ENCODE measurements around the gene OR6C68.
"Not testable (repeated sequence)": the region's sequence is repeated elsewhere in the genome, so short reads cannot be mapped to it uniquely, and the experiment has no call there.

Gene OR6C68

GRCh38 chr12:55492078-55492477 lies at the start of gene OR6C68:
TSS of gene OR6C68 (plus strand) at chr12:55492378. CDS start at chr12:55492378, 0 bp downstream.
- DNase-seq, result no peak

- no peak for DNase-seq
Observed at GRCh38 chr12:55443776-55444175, 48.4 kb upstream of the OR6C68 start, which contains the start of gene OR6C2. TSS of gene OR6C2 (plus strand) at chr12:55444076. CDS start at chr12:55452214, 8,138 bp downstream.

GRCh38 chr12:55445357-55445756 lies 46.8 kb upstream of the OR6C68 start:
- DNase-seq, result no peak

- DNase-seq, result no peak
Observed at GRCh38 chr12:55446326-55446725, 45.9 kb upstream of the OR6C68 start.

GRCh38 chr12:55448825-55449224 lies 43.4 kb upstream of the OR6C68 start:
- no peak for DNase-seq

- DNase-seq, result not testable (repeated sequence)
Observed at GRCh38 chr12:55464926-55465325, 27.3 kb upstream of the OR6C68 start.

- DNase-seq, result no peak
Observed at GRCh38 chr12:55467836-55468235, 24.3 kb upstream of the OR6C68 start.

GRCh38 chr12:55469291-55469690 lies 22.9 kb upstream of the OR6C68 start:
- DNase-seq, result no peak

- DNase-seq, result no peak
Observed at GRCh38 chr12:55470088-55470829, 21.9 kb upstream of the OR6C68 start, which contains the start of gene OR6C70. TSS of gene OR6C70 (minus strand) at chr12:55470138. CDS start at chr12:55470138, 0 bp downstream.

- DNase-seq, result no peak
Observed at GRCh38 chr12:55472264-55472663, 19.9 kb upstream of the OR6C68 start.

GRCh38 chr12:55479136-55479535 lies 13.0 kb upstream of the OR6C68 start:
- DNase-seq, result not testable (repeated sequence)

- not testable (repeated sequence) for DNase-seq
Observed at GRCh38 chr12:55484284-55484683, 7.9 kb upstream of the OR6C68 start.

- DNase-seq, result no peak
Observed at GRCh38 chr12:55495490-55495889, 3.3 kb downstream of the OR6C68 start.

- no peak for DNase-seq
Observed at GRCh38 chr12:55499231-55499630, 7.1 kb downstream of the OR6C68 start.

- no peak for DNase-seq
Observed at GRCh38 chr12:55499810-55500252, 7.7 kb downstream of the OR6C68 start.

GRCh38 chr12:55501601-55502000 lies 9.4 kb downstream of the OR6C68 start:
- no peak for DNase-seq

- no peak for DNase-seq
Observed at GRCh38 chr12:55515696-55516095, 23.5 kb downstream of the OR6C68 start.

- no peak for DNase-seq
Observed at GRCh38 chr12:55516391-55516790, 24.2 kb downstream of the OR6C68 start.

Measured in activated T-cell treated with anti-CD3 and anti-CD28 coated beads, Interleukin-2, amount 50 U/mL, for 48 hours (primary cell).